ENCODE results near the gene ESD. TPM values are rescaled to one million over a fixed set of nuclear protein-coding genes. Genes with fewer than 3 reads are reported as not detected.

The ESD gene
- total RNA-seq, 2 experiments from 2014 or later, result 95.7 to 104 TPM

DNA sequence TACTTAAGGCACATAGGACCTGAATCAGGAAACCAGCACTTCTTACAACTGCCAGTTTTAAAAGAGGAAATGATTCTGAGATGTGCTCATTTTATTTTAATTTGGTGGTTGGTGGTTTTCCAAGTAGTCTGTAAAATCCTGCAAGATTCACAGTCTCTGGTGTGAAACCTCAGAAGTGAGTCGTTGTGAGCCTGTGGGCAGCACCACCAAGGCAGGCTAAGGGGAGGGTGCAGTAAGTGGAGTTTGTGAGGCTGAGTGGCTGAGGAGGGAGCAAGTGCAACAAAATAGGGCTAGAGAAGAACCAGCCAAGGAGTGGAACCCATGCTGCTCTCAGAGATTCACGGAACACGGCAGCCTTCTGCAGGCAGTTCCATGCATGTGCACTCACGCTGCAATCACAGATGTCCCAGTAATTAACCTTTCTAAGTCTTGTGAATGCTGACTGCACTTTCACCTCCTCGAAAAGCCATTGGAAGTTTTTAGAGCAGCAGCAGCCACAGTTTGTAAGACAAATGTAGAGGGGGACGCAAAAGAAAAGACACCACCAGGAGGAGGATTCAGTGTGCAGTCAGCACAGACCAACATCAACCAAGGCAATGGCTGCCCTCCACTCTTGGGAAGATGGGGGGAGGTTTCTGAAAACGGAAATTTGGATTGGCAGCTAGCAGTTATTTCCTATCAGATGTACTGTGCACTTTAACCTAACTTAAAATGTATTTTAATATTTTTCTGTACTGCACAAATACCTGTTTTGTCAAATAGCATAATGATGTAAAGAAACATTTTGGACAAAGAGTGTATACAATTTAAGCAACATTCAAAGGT is 44.9 kb downstream of the ESD start:
- ChIA-PET POLR2A (no interaction called here), CTCF (no interaction called here)

DNA sequence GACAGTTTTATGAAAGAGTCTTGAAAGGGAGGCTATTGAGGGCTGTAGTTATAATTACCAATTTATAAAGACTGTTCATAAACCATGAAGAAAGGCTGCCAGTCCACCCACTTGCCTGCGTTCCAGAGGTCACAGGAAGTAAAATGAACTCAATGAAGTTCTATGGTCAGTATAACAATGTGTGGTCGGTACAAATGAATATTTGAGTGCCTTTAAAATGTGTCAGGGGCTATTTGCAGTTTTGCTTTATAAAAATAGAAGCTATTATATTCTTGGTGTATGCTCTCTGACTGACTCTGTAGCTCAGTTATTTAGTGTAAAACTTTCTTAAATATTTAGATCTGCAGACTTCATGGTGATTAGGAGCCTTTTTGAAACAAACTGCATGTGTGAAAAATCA is 47.0 kb downstream of the ESD start:
- ChIA-PET POLR2A (no interaction called here), CTCF (interaction anchor here (1.0 kb wide), 1 partner anchor 198 kb away, joined by 3 read pairs; no protein-coding TSS in a partner anchor)

DNA sequence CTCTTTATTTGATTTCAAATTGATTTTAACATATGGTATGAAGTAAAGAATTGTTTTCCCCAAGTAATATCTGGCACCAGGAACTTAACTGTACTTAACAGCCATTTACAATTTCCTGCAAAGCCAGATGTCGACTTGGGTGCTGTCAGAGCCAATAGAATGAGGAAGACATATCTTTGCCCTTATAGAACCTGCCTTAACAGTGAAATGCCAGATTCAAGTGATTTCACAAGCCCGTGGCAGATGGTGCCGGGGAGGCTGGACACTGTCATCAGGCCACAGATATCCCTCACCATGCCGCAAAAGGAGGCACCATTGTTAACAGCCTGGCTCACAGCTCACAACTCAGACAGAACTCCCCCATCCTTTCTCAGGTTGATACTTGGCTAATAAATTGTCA is 48.7 kb downstream of the ESD start:
- POLR2A ChIA-PET, result no interaction called here
- CTCF ChIA-PET, result no interaction called here

DNA sequence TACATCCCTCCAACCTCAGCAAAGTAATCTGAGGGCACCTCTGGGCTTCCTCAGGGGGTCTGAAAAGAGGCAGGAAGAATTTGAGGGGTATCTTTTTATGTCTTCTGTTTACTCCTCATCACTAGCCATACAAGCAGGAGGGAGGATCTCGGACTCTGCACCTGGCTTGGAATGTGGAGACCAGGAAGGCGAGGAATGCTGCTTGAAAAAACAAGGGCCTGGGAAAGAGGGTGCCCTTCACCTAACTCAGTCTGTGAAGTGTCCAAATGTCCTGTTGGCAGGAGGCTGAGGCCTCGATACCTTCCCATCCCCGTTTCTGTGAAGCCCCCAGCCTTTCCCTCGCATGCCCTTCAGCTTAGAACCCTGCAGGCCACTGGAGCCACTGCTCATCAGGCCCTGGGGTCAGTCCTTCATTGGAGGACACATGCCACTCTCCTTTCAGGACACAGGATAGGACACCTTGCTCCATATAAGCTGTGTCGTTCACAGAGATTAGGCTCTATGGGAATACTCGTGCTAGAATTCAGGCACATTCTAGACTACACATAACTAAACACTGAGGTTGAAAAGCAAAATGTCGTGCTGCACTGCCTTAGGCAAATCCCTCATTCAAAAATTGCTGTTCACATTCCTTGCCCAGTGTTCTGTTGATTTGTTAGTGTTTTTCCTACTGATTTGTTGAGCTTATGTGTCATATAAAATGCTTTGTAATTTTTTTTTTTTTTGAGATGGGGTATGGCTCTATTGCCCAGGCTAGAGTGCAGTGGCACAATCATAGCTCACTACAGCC is 49.7 kb downstream of the ESD start:
- ChIA-PET CTCF (interaction anchor here (0.6 kb wide), 1 partner anchor 18 kb away, joined by 3 read pairs; no protein-coding TSS in a partner anchor), POLR2A (no interaction called here)

DNA sequence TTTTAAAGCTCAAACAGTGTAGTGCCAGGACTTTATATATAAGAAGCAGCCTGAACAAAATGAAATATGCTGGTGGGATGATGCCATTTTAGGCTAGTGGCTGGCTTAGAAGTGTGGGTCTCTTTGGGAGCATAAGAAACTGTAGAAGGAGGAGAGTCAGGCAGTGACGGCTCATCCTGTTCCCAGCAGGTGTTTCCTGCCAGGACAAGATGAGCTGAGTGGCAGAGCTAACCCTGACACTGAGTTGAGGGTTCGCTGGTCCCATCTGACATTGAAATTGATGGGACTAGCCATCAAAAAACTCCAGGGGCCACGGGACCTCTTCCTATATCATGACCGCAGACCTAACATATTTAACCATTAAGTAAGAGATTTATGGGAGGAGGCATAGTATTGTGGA is 51.3 kb downstream of the ESD start:
- CTCF ChIA-PET, result no interaction called here

DNA sequence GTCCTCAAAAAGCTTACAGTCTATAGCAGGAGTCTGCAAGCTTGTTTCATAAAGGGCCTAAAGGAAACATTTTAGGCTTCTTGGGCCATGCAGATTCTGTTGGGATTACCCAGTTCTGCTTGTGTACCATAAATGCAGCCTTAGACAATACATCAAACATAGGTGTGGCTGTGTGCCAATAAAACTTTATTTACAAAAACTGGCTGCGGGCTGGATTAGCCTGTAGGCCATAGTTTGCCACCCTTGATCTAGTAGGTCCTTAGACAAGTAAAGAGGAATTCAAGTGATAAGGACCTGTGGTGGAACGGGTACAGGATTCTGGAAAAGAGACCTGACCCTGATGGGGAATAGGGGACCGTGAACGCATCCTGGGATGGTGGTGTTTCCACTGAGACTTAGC is 51.9 kb downstream of the ESD start:
- ChIA-PET CTCF (no interaction called here), POLR2A (no interaction called here)

More for the DNA sequence above, 51.3 kb downstream of the ESD start:
- POLR2A ChIA-PET, result interaction anchor here (0.6 kb wide), 1 partner anchor 274 kb away, joined by 3 read pairs; no protein-coding TSS in a partner anchor

DNA sequence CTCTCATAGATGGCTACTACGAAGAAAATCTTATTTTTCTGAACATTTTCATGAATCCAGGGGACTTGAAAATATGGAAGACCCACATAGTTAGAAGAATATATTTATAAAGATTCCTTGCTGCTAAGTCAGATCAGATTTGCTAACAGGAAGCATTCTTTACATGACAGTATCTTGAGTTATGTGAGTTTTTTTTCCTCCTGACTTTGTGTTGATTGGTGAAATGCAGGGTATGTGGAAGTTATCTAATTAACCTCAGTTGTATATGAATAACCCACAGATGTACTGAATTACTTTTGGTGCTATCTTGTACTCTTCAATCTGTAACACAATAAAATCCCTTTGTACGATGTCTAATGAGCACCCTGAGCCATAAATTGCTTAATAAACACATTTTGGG is 53.8 kb downstream of the ESD start:
- ChIA-PET POLR2A (no interaction called here), CTCF (no interaction called here)

DNA sequence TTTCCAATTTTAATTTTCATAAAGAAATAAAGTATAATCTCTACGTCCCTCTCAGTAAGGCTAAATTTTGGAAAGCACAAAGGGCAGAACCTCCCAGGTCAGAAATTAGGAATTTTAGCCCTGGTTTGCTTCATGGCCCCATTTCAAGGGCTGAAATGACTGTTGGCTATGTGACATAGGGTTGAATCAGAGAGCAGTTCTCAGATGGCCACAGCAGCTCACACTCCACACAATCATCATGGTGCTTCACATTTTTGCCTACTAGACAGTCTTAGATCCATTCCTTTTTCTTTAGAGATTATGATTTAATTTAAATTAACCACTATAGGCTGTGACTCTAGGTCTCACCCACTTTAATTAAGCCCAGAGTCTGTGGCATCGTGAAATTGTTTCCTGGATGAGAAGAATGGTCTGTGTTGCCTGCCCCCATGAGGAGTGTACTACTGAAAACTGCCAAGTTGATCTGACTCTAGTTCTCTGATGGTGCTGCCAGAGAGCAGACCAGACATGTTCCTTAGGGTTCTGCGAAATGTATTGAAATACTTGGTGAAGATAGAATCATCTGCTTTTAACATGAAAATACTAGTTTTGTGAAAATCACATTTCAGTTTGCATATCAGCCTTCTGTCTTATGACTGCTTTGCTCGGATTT is 57.4 kb downstream of the ESD start:
- ChIA-PET POLR2A (no interaction called here), CTCF (no interaction called here)

DNA sequence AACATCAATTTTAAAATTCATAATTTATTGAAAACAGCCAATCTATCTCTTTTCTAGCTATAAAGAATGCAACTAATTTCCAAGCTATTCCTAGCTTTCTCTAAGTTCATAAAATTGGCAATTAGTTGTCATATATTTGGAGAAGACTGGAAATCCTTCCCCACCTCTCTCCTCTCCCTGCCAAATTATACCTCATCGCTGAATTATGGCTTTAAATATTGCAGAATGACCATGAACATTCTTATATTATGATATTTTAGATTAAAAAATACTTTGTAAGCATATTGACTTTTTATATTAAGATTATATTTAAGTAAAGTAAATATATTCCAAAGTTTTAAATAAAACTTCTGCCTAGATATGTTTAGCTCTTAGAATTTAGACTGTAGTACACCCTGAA is 58.2 kb downstream of the ESD start:
- CTCF ChIA-PET, result no interaction called here
- POLR2A ChIA-PET, result no interaction called here

DNA sequence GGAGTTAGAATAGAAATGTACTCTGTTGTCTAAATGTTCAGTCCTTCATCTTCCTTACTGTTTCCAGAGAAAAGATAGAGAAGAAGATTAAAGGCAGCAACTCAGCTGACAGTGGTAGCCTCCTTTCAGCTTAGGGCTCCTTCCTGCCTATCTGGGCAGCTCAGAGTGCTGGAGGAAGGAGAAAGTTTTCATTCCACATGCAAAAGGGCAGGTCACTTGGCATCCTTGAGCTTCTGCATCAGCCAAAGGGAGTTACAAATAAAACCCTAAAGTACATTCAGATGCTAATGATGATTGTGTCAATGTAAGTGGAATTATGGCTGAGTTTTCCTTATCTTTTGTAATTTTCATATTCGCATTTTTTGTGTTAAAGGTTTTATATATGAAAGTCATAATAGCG is 58.9 kb downstream of the ESD start:
- CTCF ChIA-PET, result no interaction called here
- POLR2A ChIA-PET, result no interaction called here

DNA sequence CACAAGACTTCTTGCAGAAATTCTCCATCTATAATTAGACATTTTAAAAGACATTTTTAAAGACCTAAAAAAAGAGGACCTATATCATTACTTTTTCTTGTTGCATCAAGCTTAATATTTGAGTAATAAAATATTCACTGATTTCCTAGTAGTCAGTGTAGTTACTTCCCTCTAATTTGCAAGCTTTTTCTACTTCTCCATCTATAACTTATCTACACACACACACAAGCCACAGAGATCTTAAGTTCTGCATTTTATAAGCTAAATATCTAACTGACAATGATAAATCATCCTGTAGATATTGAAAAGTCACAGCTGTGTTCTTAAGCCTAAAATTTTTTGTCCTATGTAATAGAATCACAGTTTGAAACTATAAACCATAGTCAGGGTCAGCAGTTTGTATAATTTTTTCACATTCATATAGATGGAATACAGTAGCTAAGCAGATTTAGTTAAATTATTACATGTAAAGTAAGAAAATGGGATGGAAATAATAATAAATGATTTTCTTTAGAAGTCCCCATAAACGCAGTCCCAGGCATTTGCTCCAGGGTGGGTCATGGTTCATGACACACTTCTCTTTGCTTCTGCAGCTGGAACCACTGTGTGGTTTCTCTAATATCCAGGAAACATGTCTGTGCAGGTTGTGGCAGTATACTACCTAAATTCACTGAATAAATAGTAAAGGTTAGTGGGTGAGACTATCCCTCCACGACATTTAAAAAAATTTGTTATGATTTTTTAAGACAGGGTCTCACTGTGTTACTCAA is 60.2 kb downstream of the ESD start:
- ChIA-PET POLR2A (no interaction called here), CTCF (no interaction called here)

DNA sequence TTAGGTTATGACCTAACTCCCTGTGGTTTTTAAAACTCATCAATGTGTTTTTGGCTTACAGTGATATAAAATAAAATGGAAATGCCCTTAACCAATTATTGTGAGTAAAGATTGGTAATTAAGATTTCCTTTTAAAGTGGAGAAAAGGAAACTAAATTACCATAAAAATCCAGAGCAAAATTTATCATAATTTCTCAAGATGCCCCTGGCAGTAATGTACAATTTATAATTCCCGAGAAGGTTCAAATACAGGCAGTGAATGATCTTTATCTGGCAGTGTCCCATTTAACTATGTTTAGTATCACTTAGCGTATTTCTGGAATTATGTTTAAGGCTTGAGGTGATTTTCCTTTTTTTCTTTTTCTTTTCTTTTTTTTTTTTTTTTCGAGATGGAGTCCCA is 61.5 kb downstream of the ESD start:
- POLR2A ChIA-PET, result no interaction called here
- CTCF ChIA-PET, result no interaction called here

DNA sequence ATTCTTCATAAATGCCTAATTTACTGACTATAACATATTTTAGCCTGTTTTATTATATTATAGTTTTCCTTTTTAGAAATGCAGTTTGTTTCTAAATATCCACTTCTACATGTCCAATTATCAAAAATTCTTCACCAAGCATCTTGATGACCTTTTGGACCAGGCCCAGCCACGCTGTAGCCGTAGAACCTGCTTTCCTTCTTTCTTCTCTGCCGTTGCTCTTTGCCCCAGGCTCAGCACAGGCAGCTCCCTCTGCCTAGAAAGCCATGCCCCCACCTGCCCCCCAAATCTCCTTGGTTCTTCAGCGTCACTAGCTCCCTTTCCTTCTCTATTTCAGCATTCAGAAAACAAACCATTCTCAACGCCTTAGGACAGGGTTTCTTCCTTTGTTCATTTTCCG is 65.4 kb downstream of the ESD start:
- ChIA-PET POLR2A (no interaction called here), CTCF (interaction anchor here (0.6 kb wide), 1 partner anchor 189 kb away, joined by 4 read pairs; no protein-coding TSS in a partner anchor)

DNA sequence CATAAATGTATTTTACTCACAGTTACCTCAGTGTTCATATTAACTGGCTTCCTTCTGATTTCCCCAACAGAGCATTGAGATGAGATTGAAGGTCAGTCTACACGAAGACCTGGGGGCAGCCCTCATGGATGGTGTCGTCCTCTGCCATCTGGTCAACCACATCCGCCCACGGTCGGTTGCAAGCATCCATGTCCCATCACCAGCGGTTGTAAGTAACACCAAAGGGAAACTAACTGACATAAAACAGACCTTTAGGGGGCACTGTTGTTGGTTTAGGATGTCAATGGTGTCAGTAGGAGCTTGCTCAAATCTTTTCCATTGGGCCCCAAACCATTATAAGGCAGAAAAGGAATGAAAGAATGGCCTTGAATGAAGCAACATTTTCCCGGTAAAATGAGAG is 68.2 kb downstream of the ESD start:
- CTCF ChIA-PET, result no interaction called here
- POLR2A ChIA-PET, result no interaction called here

DNA sequence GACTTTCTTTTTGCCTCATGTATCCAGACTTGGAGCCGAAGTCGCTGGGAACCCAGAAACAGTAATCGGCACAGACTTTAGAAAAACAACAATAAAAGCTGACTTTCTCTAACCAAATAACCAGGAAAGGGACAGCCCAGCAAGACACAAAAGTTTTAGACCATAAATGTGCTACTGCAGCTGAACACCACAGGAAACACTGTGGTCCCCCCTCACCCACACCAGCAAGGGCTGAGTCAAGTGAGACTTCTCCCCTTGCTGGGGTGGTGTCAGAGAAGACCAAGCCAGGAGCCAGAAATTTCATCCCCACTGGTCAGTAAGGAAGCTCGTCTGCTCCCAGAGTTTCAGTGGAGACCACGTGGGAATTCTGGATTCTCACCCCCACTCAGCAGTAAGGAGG is 70.6 kb downstream of the ESD start:
- POLR2A ChIA-PET, result no interaction called here
- CTCF ChIA-PET, result no interaction called here

Other genes with a start within 250 kb of the ESD start
- 10 to 100 TPM; 16.1 to 16.5 TPM for gene LRCH1, start 244.0 kb downstream of the ESD start, total RNA-seq
- not detected for gene HTR2A, start 99.9 kb upstream of the ESD start, total RNA-seq

Data from activated CD8-positive, alpha-beta memory T cell treated with anti-CD3 and anti-CD28 coated beads for 36 hours (primary cell).